Nephron progenitor cell (in vitro differentiated cells): ENCODE results near the gene ASIC2.

Experiments used
- DNase-seq: peaks from one replicate; pipeline ENCODE4 v3.0.0; 2021
- H3K27ac Mint-ChIP-seq: 2 replicates; pipeline ENCODE4 v1.8.0; 2021; ENCODE audit warnings: mild to moderate bottlenecking, moderate library complexity, mixed read lengths
- H3K27me3 Mint-ChIP-seq: 2 replicates; pipeline ENCODE4 v1.8.0; 2021; ENCODE audit warnings: mild to moderate bottlenecking, low read depth, mixed read lengths; ENCODE audit not compliant: poor library complexity
- H3K36me3 Mint-ChIP-seq: 2 replicates; pipeline ENCODE4 v1.8.0; 2021; ENCODE audit warnings: low read depth, mixed read lengths
- H3K4me1 Mint-ChIP-seq: 2 replicates; pipeline ENCODE4 v1.8.0; 2021; ENCODE audit warnings: mixed read lengths
- H3K4me3 Mint-ChIP-seq: 2 replicates; pipeline ENCODE4 v1.8.0; 2021; ENCODE audit warnings: mild to moderate bottlenecking, moderate library complexity, mixed read lengths
- H3K9me3 Mint-ChIP-seq: 2 replicates; pipeline ENCODE4 v1.8.0; 2021; ENCODE audit warnings: mild to moderate bottlenecking, moderate library complexity, mixed read lengths
- CTCF ChIP-seq: fragments of 200-600 bp; sonication (generic); IDR thresholded peaks from 2 replicates; pipeline ENCODE4 v1.5.0; 2021; ENCODE audit warnings: antibody characterized with exemption

The ASIC2 gene

DNA sequence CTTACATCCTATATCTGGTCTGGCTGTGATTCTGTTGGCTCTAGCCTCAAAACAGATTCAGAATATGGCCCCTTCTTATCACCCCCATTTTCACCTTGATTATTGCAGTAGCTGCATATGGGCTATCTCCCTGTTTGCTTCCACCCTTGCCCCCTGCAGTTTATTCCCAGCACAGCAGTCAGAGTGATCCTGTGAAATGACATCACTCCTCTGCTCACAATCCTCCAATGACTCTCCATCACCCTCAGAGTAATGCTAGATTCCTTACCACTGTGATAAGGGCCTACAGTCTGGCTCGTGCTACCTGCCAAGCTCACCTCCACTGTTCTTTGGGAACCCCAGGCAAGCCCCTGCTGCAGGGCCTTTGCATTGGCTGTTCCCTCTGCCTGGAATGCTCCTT lies 92.5 kb downstream of the ASIC2 start:
- no peak for DNase-seq
- no peaks in the 10 kb centered on the region for H3K9me3 Mint-ChIP-seq
- TF ChIP-seq CTCF, result no peak
- H3K27me3 Mint-ChIP-seq, result peaks cover 5% of the 10 kb centered on the region
- H3K4me3 Mint-ChIP-seq, result no peak overlapping the region
- peaks cover 15% of the 10 kb centered on the region for H3K4me1 Mint-ChIP-seq
- H3K36me3 Mint-ChIP-seq, result no peaks in the 10 kb centered on the region
- no peak overlapping the region for H3K27ac Mint-ChIP-seq

DNA sequence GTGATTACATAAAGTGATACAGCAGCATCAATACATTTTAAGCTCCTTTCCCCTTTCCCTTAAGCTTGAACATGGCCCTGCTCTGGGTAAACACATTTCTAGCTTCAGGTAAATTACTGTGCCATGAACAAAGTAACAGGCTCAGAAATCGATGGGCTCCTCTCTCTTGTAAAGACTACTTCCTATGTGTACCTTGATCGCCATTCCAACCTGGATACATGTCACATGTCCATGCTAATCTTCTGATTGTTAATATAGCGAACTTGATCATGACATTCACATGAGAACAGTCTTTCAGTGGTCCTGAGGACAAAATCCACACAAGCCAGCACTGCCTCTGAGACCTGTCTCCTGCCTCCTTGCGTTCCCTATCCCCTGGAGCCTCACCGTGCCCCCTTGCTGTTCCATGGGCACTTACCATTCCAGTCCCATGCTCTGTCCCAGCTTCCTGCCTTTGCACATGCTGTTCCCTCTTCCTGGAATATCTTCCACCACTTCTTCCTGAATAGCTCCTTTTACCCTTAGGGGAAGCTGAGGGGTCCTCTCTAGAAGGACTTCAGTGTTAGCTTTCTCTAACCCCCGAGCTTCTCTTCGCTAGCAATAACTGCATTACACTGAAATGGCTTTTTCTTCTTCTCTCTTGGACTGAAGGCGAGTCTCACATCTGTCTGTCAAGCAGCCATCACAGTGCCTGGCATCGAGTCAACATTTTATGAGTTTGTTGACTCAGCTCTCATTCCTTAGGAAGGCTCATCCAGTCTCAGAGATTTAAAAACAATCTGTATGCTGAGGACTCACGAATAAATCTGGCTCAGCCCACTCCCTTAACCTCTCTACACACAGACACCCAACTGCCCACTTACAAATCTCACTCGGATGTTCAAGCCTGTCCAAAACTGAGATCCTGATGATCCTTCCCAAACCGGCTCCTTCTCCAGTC lies 93.3 kb downstream of the ASIC2 start:
- H3K36me3 Mint-ChIP-seq, result no peaks in the 10 kb centered on the region
- no peak for TF ChIP-seq CTCF
- H3K4me3 Mint-ChIP-seq, result no peak overlapping the region
- H3K27me3 Mint-ChIP-seq, result peaks cover 5% of the 10 kb centered on the region
- H3K27ac Mint-ChIP-seq, result no peak overlapping the region
- no peaks in the 10 kb centered on the region for H3K9me3 Mint-ChIP-seq
- peaks cover 13% of the 10 kb centered on the region for H3K4me1 Mint-ChIP-seq
- no peak for DNase-seq

- TF ChIP-seq CTCF, result no peak
- Mint-ChIP-seq H3K36me3 (no peaks in the 10 kb centered on the region), H3K9me3 (no peaks in the 10 kb centered on the region), H3K27me3 (peaks cover 8% of the 10 kb centered on the region), H3K4me1 (peaks cover 13% of the 10 kb centered on the region), H3K4me3 (no peak overlapping the region), H3K27ac (no peak overlapping the region)
- no peak for DNase-seq
Observed at GRCh38 chr17:33198954-33199353, 94.1 kb downstream of the ASIC2 start.

GRCh38 chr17:33197342-33197741 lies 95.8 kb downstream of the ASIC2 start:
- TF ChIP-seq CTCF, result no peak
- H3K4me1 Mint-ChIP-seq, result peaks cover 4% of the 10 kb centered on the region
- no peaks in the 10 kb centered on the region for H3K36me3 Mint-ChIP-seq
- no peak for DNase-seq
- H3K27me3 Mint-ChIP-seq, result peaks cover 8% of the 10 kb centered on the region
- H3K27ac Mint-ChIP-seq, result no peak overlapping the region
- no peaks in the 10 kb centered on the region for H3K9me3 Mint-ChIP-seq
- no peak overlapping the region for H3K4me3 Mint-ChIP-seq

DNA sequence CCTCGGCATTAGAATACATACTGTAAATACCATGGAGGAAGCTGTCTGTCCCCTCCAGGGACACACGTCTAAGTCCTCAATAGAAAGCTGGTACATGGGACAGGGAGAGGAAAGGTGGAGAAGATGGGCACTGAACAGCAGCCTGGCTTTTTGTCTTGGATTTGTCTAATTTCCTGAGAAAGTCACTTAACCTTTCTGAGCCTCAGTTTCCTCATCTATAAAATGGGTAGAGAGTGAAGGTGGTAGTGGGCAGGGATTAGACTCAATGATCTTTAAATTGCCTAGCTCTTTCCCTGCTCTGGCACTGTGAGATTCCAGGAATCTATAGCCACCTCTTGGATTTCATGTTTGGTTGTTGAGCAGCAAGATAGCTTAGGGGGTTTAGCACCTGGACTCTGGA lies 96.2 kb downstream of the ASIC2 start:
- Mint-ChIP-seq H3K9me3 (no peaks in the 10 kb centered on the region), H3K36me3 (no peaks in the 10 kb centered on the region), H3K4me1 (no peaks in the 10 kb centered on the region), H3K27ac (no peak overlapping the region), H3K27me3 (peaks cover 8% of the 10 kb centered on the region), H3K4me3 (no peak overlapping the region)
- TF ChIP-seq CTCF, result no peak
- DNase-seq, result no peak
